HepG2 (cell line): Measurements from ENCODE around the gene ABTB2. TPM values are rescaled to one million over a fixed set of nuclear protein-coding genes. Genes with fewer than 3 reads are reported as not detected.

Experiments used
- BRF2 ChIP-seq: sonication (generic); formaldehyde crosslinking; IDR thresholded peaks from 2 replicates; pipeline ENCODE4 v1.8.1; 2022; ENCODE audit warnings: mild to moderate bottlenecking, missing genetic modification reagents
- FOXK1 ChIP-seq: sonication (generic); formaldehyde crosslinking; IDR thresholded peaks from 2 replicates; pipeline ENCODE4 v1.4.0; 2020; ENCODE audit warnings: low read depth, missing genetic modification reagents, borderline replicate concordance
- HIC2 ChIP-seq: sonication (generic); formaldehyde crosslinking; IDR thresholded peaks from 2 replicates; pipeline ENCODE4 v1.9.0; 2022; ENCODE audit warnings: low read depth, missing genetic modification reagents
- HMGXB4 ChIP-seq, 2 experiments: sonication (generic) in 1 of 2; formaldehyde crosslinking in 1 of 2; IDR thresholded peaks; 2 replicates each; pipeline versions ENCODE4 v1.4.0 to v1.6.1; 2018 to 2020; ENCODE audit warnings: missing genetic modification reagents in 2 of 2, borderline replicate concordance in 1 of 2, low read depth in 1 of 2, mild to moderate bottlenecking in 1 of 2, missing biosample characterization in 1 of 2
- HNRNPL ChIP-seq: fragments of 200-400 bp; formaldehyde crosslinking; IDR thresholded peaks from 2 replicates; pipeline ENCODE4 v1.6.1; 2017; ENCODE audit warnings: mild to moderate bottlenecking, low read depth, low read length
- MAFK ChIP-seq, 2 experiments: IDR thresholded peaks in 1 of 2; conservative IDR thresholded peaks in 1 of 2; 2 replicates each; pipeline ENCODE4 v1.6.1; 2011; ENCODE audit warnings: improper control_type of control experiment in 2 of 2, low read length in 2 of 2
- MIER3 ChIP-seq: IDR thresholded peaks from 2 replicates; pipeline ENCODE4 v1.6.1; 2016; ENCODE audit warnings: missing compliant biosample characterization, borderline replicate concordance
- MXD4 ChIP-seq: IDR thresholded peaks from 2 replicates; pipeline ENCODE4 v1.6.1; 2016; ENCODE audit warnings: mild to moderate bottlenecking, missing biosample characterization, missing genetic modification reagents
- MYC ChIP-seq: sonication (generic); formaldehyde crosslinking; IDR thresholded peaks from 2 replicates; pipeline ENCODE4 v1.9.0; 2021; ENCODE audit warnings: missing genetic modification reagents, borderline replicate concordance
- NKX3-1 ChIP-seq: sonication (generic); formaldehyde crosslinking; IDR thresholded peaks from 2 replicates; pipeline ENCODE4 v1.5.0; 2020; ENCODE audit warnings: missing genetic modification reagents
- NR3C1 ChIP-seq: sonication (generic); formaldehyde crosslinking; IDR thresholded peaks from 2 replicates; pipeline ENCODE4 v1.4.0; 2020; ENCODE audit warnings: missing genetic modification reagents
- ZEB1 ChIP-seq: IDR thresholded peaks from 2 replicates; pipeline ENCODE4 v1.6.1; 2012; ENCODE audit warnings: mild to moderate bottlenecking, low read depth, inconsistent platforms; ENCODE audit not compliant: insufficient replicate concordance
- ZNF18 ChIP-seq: sonication (generic); formaldehyde crosslinking; IDR thresholded peaks from 2 replicates; pipeline ENCODE4 v1.8.0; 2022; ENCODE audit warnings: mild to moderate bottlenecking, missing genetic modification reagents; ENCODE audit not compliant: insufficient replicate concordance
- ZNF577 ChIP-seq: sonication (generic); formaldehyde crosslinking; IDR thresholded peaks from 2 replicates; pipeline ENCODE4 v1.4.0; 2020; ENCODE audit warnings: mild to moderate bottlenecking, low read depth, missing genetic modification reagents, borderline replicate concordance
- ZNF607 ChIP-seq: sonication (generic); formaldehyde crosslinking; IDR thresholded peaks from 2 replicates; pipeline ENCODE4 v1.5.1; 2020; ENCODE audit warnings: missing genetic modification reagents, mild to moderate bottlenecking, borderline replicate concordance
- ZNF691 ChIP-seq: sonication (generic); formaldehyde crosslinking; IDR thresholded peaks from 2 replicates; pipeline ENCODE4 v1.4.0; 2020; ENCODE audit warnings: missing genetic modification reagents, low read depth, mild to moderate bottlenecking, borderline replicate concordance
- ZNF710 ChIP-seq: sonication (generic); formaldehyde crosslinking; IDR thresholded peaks from 2 replicates; pipeline ENCODE4 v1.5.0; 2020; ENCODE audit warnings: mild to moderate bottlenecking, missing genetic modification reagents, borderline replicate concordance
- ZNF83 ChIP-seq: sonication (generic); formaldehyde crosslinking; IDR thresholded peaks from 2 replicates; pipeline ENCODE4 v1.4.0; 2020; ENCODE audit warnings: missing genetic modification reagents, mild to moderate bottlenecking, borderline replicate concordance
- polyA plus RNA-seq, 8 experiments: library from polyadenylated mRNA; depleted of rRNA in 3 of 8; stranded (reverse) in 7 of 8; unstranded in 1 of 8; fragments of >200 nt; fragmentation: Illumina TruSeq in 4 of 8; extraction: Trizol in 4 of 8; gene quantifications; 2 replicates each; pipeline versions ENCODE4 v1.2.1 to v1.2.3, GENCODE V29; 2011 to 2016; ENCODE audit warnings: low read depth in 4 of 8, missing spikeins in 1 of 8, mixed read lengths in 1 of 8; ENCODE audit not compliant: insufficient read depth in 1 of 8
- total RNA-seq, 5 experiments: library from RNA; depleted of rRNA; stranded (reverse); fragments of >200 nt; fragmentation: Illumina TruSeq; extraction: Trizol; gene quantifications; 2 replicates each; pipeline ENCODE4 v1.2.3, GENCODE V29; 2016; ENCODE audit warnings: low read depth in 1 of 5

The ABTB2 gene
- total and polyA plus RNA-seq, 2 of the 13 experiments (the other 11 are each of a cell fraction or from before 2014, with no cell fraction given): 5.1 to 15.4 TPM

GRCh38 chr11:34344768-34345539 is 12.9 kb downstream of the ABTB2 start (continued):
- TF ChIP-seq MAFK (conservative IDR thresholded peaks at IDR 0.05 in 1 of 2, IDR thresholded peaks at IDR 0.05 in 1 of 2; ENCODE audit: low read length in 2 of 2): no peak
- no peak for TF ChIP-seq HNRNPL
- no peak for TF ChIP-seq NKX3-1 (CRISPR knock-in tag)
- no peak for TF ChIP-seq ZNF577 (CRISPR knock-in tag)
- peak; percentile 81; the same call in 1 of the 2 replicates for TF ChIP-seq MIER3
- no peak for TF ChIP-seq ZNF83
- no peak for TF ChIP-seq NR3C1 (CRISPR knock-in tag)
- TF ChIP-seq ZNF607 (CRISPR knock-in tag): no peak
- peak; percentile 28; the same call in 1 of the 2 replicates for TF ChIP-seq MYC (CRISPR knock-in tag)
- no peak for TF ChIP-seq MXD4 (CRISPR knock-in tag)
- no peak for TF ChIP-seq ZNF18 (CRISPR knock-in tag)
- peak; percentile 75; the same call in 1 of the 2 replicates for TF ChIP-seq ZNF691 (CRISPR knock-in tag)
- peak; percentile 90 for TF ChIP-seq FOXK1 (CRISPR knock-in tag)
- peak; percentile 96; the same call in 1 of the 2 replicates for TF ChIP-seq ZNF710 (CRISPR knock-in tag)
- peak; percentile 48 for TF ChIP-seq ZEB1
- TF ChIP-seq HIC2 (CRISPR knock-in tag): peak; percentile 74; the same call in 1 of the 2 replicates
- peak in 1 of 2 experiments; percentile 22; a peak in 1 of 4 replicates for TF ChIP-seq HMGXB4 (CRISPR knock-in tag; IDR thresholded peaks at IDR 0.05; ENCODE audit: borderline replicate concordance in 1 of 2, low read depth in 1 of 2)
- TF ChIP-seq BRF2: no peak
